Uterus (tissue), 2 donors: ENCODE measurements around the gene CAMTA1.

Source experiments
- CTCF ChIP-seq, 4 experiments: fragments of 200-600 bp in 2 of 4; fragments of 450-650 bp in 2 of 4; sonication (generic) in 2 of 4; IDR thresholded peaks; one replicate each; pipeline ENCODE4 v1.5.1; 2016 to 2019; ENCODE audit warnings: antibody characterized with exemption in 4 of 4, mild to moderate bottlenecking in 2 of 4, moderate library complexity in 1 of 4
- POLR2A ChIP-seq, 2 donors: fragments of 450-650 bp; IDR thresholded peaks; one replicate each; pipeline ENCODE4 v1.6.1; 2016; ENCODE audit warnings: antibody characterized with exemption in 2 of 2, mild to moderate bottlenecking in 1 of 2, moderate library complexity in 1 of 2

DNA sequence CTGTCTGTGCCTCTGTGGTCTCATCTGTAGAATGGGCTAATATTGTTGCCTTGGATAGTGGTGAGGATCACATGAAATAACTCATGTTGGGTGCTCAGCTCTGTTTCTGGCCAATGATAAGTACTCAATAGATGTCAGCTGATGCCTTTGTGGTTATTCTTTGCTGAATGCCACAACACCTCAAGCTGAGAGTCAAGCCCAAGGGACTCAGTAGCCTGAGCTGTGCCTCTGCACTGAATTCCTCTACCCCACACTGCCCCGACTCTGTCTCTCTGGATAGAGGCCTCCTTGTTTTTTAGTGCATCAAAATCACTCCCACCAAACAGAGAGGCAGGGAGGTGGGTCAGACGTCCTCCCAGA, 789.8 kb downstream of the CAMTA1 start:
- TF ChIP-seq POLR2A (IDR thresholded peaks at IDR 0.05) (no peak), CTCF (IDR thresholded peaks at IDR 0.05) (no peak)
